Stimulated activated CD8-positive, alpha-beta memory T cell treated with anti-CD3 and anti-CD28 coated beads, Interleukin-15, amount 100 ng/mL, for 48 hours (primary cell): Measurements from ENCODE around the gene GRIK5.
"Not testable (repeated sequence)": the region's sequence is repeated elsewhere in the genome, so short reads cannot be mapped to it uniquely, and the experiment has no call there.

Experiments used
- DNase-seq, 2 donors: peaks; one replicate each; pipeline ENCODE4 v3.0.0-alpha.2; 2020; ENCODE audit warnings: low read depth in 2 of 2

Gene GRIK5, protein sequence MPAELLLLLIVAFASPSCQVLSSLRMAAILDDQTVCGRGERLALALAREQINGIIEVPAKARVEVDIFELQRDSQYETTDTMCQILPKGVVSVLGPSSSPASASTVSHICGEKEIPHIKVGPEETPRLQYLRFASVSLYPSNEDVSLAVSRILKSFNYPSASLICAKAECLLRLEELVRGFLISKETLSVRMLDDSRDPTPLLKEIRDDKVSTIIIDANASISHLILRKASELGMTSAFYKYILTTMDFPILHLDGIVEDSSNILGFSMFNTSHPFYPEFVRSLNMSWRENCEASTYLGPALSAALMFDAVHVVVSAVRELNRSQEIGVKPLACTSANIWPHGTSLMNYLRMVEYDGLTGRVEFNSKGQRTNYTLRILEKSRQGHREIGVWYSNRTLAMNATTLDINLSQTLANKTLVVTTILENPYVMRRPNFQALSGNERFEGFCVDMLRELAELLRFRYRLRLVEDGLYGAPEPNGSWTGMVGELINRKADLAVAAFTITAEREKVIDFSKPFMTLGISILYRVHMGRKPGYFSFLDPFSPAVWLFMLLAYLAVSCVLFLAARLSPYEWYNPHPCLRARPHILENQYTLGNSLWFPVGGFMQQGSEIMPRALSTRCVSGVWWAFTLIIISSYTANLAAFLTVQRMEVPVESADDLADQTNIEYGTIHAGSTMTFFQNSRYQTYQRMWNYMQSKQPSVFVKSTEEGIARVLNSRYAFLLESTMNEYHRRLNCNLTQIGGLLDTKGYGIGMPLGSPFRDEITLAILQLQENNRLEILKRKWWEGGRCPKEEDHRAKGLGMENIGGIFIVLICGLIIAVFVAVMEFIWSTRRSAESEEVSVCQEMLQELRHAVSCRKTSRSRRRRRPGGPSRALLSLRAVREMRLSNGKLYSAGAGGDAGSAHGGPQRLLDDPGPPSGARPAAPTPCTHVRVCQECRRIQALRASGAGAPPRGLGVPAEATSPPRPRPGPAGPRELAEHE

DNA sequence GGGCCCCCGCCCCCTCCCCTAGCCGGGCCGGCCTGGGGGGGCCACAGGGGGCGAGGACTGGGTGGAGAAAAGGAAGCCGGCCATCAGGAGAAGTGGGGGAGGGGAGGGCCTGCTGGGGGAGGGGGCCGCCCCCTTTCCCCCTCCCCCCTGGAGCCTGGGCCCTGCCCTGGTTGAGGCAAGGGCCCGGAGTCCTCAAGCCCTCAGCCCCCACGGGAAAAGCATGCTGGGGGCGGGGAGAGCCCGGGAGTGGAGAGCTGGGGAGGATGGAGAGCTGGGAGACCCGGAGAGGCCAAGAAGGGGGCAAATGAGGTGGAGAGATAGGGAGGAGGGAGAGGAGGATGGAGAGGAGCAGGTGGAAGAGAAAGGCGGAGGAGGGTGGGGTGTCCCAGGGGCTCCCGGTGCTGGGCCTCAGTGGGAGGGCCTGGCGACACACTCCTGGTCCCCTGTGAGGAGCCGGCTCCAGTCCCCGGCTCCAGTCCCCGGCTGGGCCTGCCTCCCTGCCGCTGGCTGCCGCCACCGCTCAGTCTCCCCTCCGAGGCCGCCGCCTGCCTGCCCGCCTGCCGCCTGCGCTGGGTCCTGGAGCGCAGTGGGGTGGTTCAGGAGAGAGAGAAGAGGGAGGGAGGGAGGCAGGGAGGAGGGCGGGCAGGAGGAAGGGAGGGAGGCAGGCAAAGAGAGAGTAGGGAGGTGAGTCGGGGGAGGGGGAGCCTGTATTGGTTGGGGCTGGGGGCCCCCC, at the start of gene GRIK5:
Gene GRIK5, minus strand, starts transcription at position 588 of the 733 bp plus-strand sequence. CDS start 4,436 bp downstream, outside the sequence.
- DNase-seq, result no peak

DNA sequence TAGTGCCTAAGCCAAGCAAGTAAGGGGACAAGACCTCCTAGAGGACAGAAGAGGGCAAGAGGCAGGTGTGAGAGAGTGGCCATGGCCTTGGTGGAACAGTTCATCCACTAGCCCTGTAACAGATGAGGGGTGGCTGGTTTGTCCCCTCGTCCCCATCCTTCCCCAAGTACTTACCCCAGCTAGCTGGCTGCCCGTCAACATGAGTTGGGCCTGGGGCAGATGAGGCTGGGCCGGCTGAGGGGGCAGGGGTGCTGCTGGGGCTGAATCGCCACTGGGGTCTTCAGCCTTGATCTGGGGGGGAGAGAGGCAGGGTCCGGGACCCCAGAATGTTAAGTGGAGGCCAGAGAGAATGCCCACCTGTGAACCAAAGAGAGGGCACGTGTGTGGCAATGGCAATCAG, 47.1 kb upstream of the GRIK5 start:
- DNase-seq, result no peak

DNA sequence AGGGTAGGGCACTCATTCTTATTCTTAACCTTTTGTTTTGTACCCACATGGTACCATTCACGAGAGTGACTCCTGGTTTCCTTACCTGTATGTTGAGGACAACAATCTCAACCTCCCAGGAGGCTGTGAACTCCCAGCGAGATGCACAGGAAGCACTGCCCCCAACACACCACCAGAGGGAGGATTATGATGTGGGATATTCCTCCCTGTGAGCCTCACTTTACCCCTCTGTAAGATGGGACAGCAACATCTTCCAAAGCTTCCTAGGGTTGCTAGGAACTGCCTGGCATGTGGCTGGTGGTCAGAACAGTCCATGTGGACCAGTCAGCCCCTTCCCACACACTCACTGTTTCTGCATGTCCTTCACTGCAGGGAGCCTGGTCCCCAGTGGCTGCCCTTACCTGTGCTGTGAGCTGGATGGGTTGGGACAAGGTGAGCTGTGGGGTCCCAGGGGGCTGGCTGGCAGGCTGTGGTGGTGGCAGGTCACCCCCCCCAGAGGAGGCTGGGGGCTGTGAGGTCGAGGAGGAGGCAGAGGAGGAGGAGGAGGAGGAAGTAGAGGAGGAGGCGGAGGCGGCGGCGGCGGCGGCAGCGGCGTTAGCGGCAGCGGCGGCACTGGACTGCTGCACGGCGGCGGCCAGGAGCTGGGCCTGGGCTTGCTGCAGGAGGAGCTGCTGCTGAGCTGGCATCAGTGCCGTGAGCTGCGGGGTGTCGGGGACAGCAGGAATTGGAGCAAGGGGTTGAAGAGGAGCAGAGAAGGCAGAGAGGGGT, 46.5 kb upstream of the GRIK5 start:
- DNase-seq, result no peak

- DNase-seq, result no peak
Measured at GRCh38 chr19:42115705-42116104, 45.7 kb upstream of the GRIK5 start.

DNA sequence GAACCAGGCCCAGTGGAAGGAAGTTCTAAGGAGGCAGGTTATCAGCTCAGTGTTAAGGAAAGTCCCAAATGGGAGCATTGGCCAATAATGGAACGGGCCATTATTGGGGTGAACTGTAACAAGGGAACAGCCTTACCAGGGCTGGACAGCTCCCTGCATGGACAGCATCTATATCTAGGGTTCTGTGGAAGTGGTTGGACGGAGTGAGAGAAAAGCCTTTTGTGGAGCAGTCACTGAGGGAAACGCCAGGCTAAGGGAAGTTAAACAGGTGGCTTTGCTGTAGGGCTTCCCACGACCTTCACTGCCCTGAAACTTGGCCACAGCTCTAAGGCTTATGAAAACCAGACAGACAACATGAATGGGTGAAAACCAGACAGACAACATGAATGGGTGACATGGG, 45.2 kb upstream of the GRIK5 start:
- DNase-seq, result no peak

GRCh38 chr19:42114412-42114811, 44.4 kb upstream of the GRIK5 start:
- no peak for DNase-seq

- DNase-seq, result no peak
Measured at GRCh38 chr19:42113641-42114348, 43.8 kb upstream of the GRIK5 start.

DNA sequence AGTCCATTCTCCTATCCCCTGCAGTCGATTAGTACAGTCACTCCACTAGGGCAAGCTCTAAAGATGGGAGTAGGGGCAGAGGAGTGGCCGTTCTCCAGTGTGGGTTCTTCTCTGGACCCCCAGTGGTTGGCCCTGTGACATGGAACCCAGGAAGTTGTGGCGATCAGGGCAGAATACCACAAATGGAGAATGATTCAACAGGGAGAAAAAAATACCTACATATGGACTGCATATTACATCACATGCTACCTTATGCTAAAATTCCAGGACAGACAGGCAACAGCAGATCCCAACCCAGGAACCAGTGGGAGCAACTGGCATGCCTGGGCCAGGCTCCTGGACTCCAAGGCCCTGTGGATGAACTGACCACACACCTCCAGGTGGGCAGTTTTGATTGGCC, 41.8 kb upstream of the GRIK5 start:
- DNase-seq, result no peak

DNA sequence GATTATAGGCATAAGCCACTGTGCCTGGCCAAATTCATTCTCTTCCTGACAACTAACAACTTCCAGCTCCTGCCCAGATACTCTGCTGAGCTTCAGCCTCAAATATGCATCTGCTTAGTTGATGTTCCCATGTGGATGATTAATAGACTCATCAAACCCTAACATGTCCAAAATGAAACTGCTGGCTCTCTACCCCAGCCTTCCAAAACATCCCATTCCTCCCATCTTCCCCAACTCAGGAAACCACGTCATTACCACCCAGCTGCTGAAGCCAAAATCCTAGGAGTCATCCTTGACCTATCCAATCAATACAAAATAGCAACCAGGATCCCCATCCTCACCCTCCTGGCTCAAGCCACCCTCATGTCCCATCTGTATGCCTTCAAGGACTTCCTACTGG, 41.4 kb upstream of the GRIK5 start:
- no peak for DNase-seq

GRCh38 chr19:42110658-42111057, 40.7 kb upstream of the GRIK5 start:
- no peak for DNase-seq

GRCh38 chr19:42109896-42110295, 39.9 kb upstream of the GRIK5 start:
- DNase-seq, result no peak

- peak; percentile 67 to 73 for DNase-seq
Measured at GRCh38 chr19:42108527-42109389, 38.8 kb upstream of the GRIK5 start.

GRCh38 chr19:42105368-42105767, 35.4 kb upstream of the GRIK5 start:
- no peak for DNase-seq

- DNase-seq, result no peak
Measured at GRCh38 chr19:42102877-42103276, 32.9 kb upstream of the GRIK5 start.

DNA sequence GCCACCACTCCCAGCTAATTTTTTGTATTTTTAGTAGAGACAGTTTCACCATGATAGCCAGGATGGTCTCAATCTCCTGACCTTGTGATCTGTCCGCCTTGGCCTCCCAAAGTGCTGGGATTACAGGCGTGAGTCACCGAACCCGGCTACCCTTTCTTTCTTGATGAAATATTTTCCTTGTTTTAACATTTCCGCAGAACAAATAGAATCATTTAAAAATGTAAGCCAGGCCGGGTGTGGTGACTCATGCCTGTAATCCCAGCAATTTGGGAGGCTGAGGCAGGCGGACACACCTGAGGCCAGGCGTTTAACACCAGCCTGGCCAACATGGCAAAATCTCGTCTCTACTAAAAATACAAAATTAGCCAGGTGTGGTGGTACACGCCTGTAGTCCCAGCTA, 30.2 kb upstream of the GRIK5 start:
- DNase-seq, result not testable (repeated sequence)

- no peak for DNase-seq
Measured at GRCh38 chr19:42099336-42099925, 29.4 kb upstream of the GRIK5 start.

DNA sequence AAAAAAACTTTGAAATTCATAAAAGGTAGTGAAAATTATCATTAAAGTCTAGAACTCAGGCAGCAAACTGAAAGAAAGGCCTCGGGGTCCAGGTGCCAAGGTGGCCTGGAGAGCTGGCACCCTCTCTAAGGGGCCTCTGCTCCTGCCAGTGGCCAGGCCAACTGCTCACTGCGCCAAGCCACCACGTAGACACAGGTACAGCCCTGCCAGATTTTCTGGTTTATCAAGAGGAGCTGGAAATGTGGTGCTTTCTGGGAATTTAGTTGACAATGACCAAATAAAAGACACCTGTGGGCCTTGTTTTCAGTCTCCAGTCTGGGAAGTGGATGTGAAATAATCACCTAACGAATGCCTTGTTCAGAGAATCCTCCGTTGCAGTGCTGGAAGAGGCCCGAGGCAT, 28.8 kb upstream of the GRIK5 start:
- no peak for DNase-seq

DNA sequence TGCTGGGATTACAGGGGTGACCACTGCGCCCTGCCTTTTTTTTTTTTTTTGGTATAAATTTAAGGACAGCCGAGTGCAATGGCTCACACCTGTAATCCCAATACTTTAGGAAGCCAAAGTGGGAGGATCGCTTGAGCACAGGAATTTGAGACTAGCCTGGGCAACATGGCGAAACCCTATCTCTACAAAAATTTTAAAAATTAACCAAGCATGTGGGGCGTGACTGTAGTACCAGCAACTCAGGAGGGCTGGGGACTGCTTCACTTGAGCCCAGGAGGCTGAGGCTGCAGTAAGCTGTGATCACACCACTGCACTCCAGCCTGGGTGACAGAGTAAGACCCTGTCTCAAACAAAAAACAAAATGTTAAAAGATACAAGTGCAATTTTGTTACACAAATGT, 27.5 kb upstream of the GRIK5 start:
- no peak for DNase-seq

DNA sequence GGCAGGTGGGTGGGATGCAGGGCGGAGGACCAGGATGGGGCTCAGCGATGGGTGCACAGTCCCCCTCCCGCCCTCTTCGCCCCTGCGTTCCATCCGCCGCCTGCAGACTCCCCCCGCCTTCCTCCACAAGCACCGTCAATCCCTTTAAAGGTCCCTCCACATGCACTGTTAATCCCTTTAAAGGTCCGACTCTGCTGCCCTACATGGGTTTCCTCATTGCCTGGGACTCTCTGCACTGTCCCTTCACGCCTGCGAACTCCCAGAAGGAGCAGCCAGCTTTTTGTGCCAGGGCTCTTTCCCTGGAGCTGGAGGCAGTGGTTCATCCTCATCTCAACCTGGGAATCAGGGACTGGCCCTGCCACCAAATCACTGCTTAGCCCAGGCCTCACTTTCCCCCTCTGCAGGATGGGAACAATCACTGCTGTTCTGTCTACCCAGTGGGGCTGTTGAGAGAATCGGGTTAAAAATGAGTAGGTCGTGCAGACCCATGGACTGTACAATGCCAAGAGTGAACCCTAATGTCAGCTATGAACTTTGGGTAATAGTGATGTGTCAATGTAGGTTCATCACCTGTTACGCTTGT, 26.3 kb upstream of the GRIK5 start:
- DNase-seq, result no peak
